LNCaP clone FGC (cell line): ENCODE results near the gene GDE1.

Experiments
- DNase-seq: peaks from one replicate; pipeline ENCODE4 v3.0.0-alpha.2; 2011; ENCODE audit warnings: low read depth
- H3K4me3 ChIP-seq: 2 replicates; pipeline ENCODE4 v1.5.1; 2011; ENCODE audit warnings: mild to moderate bottlenecking, low read depth, low read length, control low read depth
- CTCF ChIP-seq: IDR thresholded peaks from 2 replicates; pipeline ENCODE4 v1.5.1; 2012; ENCODE audit warnings: mild to moderate bottlenecking; ENCODE audit not compliant: control insufficient read depth, insufficient read depth; ENCODE audit errors: extremely low read depth

Gene GDE1

GRCh38 chr16:19523559-19524355 lies 1.9 kb upstream of the GDE1 start, which contains the start of gene CCP110:
Gene CCP110, plus strand, starts transcription at chr16:19523942. Its CDS starts 3,940 bp downstream, at chr16:19527882.
- peak; percentile 92 for DNase-seq
- H3K4me3 ChIP-seq: peak within 1 kb of the TSS; percentile 96
- TF ChIP-seq CTCF: no peak

- peak overlapping the region; percentile 24 for H3K4me3 ChIP-seq
- DNase-seq: no peak
- TF ChIP-seq CTCF: no peak
Observed at GRCh38 chr16:19523184-19523558, 1.3 kb upstream of the GDE1 start.

- no peak for TF ChIP-seq CTCF
- DNase-seq: no peak
- H3K4me3 ChIP-seq: no peak overlapping the region
Observed at GRCh38 chr16:19522760-19523159, 862 bp upstream of the GDE1 start.

GRCh38 chr16:19522397-19522732 lies 467 bp upstream of the GDE1 start:
- no peak for TF ChIP-seq CTCF
- no peak for DNase-seq
- peak overlapping the region; percentile 83 for H3K4me3 ChIP-seq

GRCh38 chr16:19520861-19521331 lies 1.0 kb downstream of the GDE1 start:
- peak overlapping the region; percentile 83 for H3K4me3 ChIP-seq
- DNase-seq: no peak
- no peak for TF ChIP-seq CTCF

GRCh38 chr16:19518388-19518787 lies 3.5 kb downstream of the GDE1 start:
- no peak overlapping the region for H3K4me3 ChIP-seq
- no peak for TF ChIP-seq CTCF
- DNase-seq: no peak
